A549 treated with CpdA at 1 μM for 4 hours (cell line): ENCODE data around the gene GOLIM4. TPM values are rescaled to one million over a fixed set of nuclear protein-coding genes. Genes with fewer than 3 reads are reported as not detected.

Source experiments
- total RNA-seq: library from RNA; stranded (reverse); fragments of 200-300 nt; extraction: Qiagen RNA extraction; gene quantifications from 5 replicates; pipeline ENCODE4 v1.2.3, GENCODE V29; 2022; ENCODE audit warnings: low read depth

The GOLIM4 gene
- total RNA-seq = 16.1 to 24.5 TPM (median 19.2 TPM) in 5 replicates

GRCh38 chr3:168095611-168096209 is at the start of gene GOLIM4:
TSS of gene GOLIM4 (minus strand) at chr3:168095924. CDS start at chr3:168095285, 639 bp downstream.

